ENCODE measurements around the gene PDE4B. TPM values are rescaled to one million over a fixed set of nuclear protein-coding genes. Genes with fewer than 3 reads are reported as not detected.

The PDE4B gene
- total RNA-seq, 1 donor from 2014 or later, result 18.6 TPM

GRCh38 chr1:66353257-66353656 lies 560.6 kb downstream of the PDE4B start:
- DNase-seq (ENCODE audit: low spot score), result no peak

- DNase-seq (ENCODE audit: low spot score), result no peak
Measured at GRCh38 chr1:66354311-66355201, 561.9 kb downstream of the PDE4B start.

- DNase-seq (ENCODE audit: low spot score), result no peak
Measured at GRCh38 chr1:66355756-66356155, 563.1 kb downstream of the PDE4B start.

GRCh38 chr1:66356605-66357004 lies 563.9 kb downstream of the PDE4B start:
- DNase-seq (ENCODE audit: low spot score), result no peak

- DNase-seq (ENCODE audit: low spot score), result no peak
Measured at GRCh38 chr1:66357021-66357420, 564.3 kb downstream of the PDE4B start.

GRCh38 chr1:66357478-66358197 lies 564.9 kb downstream of the PDE4B start:
- DNase-seq (ENCODE audit: low spot score), result no peak

- no peak for DNase-seq (ENCODE audit: low spot score)
Measured at GRCh38 chr1:66359269-66359668, 566.6 kb downstream of the PDE4B start.

GRCh38 chr1:66359815-66360214 lies 567.1 kb downstream of the PDE4B start:
- no peak for DNase-seq (ENCODE audit: low spot score)

- no peak for DNase-seq (ENCODE audit: low spot score)
Measured at GRCh38 chr1:66360285-66360724, 567.6 kb downstream of the PDE4B start.

GRCh38 chr1:66364578-66365391 lies 572.1 kb downstream of the PDE4B start:
- DNase-seq (ENCODE audit: low spot score), result no peak

- no peak for DNase-seq (ENCODE audit: low spot score)
Measured at GRCh38 chr1:66365635-66366034, 572.9 kb downstream of the PDE4B start.

- DNase-seq (ENCODE audit: low spot score), result no peak
Measured at GRCh38 chr1:66366634-66367033, 573.9 kb downstream of the PDE4B start.

GRCh38 chr1:66367369-66367768 lies 574.7 kb downstream of the PDE4B start:
- no peak for DNase-seq (ENCODE audit: low spot score)

- no peak for DNase-seq (ENCODE audit: low spot score)
Measured at GRCh38 chr1:66368261-66368660, 575.6 kb downstream of the PDE4B start.

GRCh38 chr1:66370462-66370971 lies 577.8 kb downstream of the PDE4B start:
- no peak for DNase-seq (ENCODE audit: low spot score)

GRCh38 chr1:66371233-66372005 lies 578.7 kb downstream of the PDE4B start:
- DNase-seq (ENCODE audit: low spot score), result no peak

GRCh38 chr1:66372522-66373101 lies 579.9 kb downstream of the PDE4B start:
- no peak for DNase-seq (ENCODE audit: low spot score)

GRCh38 chr1:66373157-66373591 lies 580.5 kb downstream of the PDE4B start:
- no peak for DNase-seq (ENCODE audit: low spot score)

GRCh38 chr1:66374148-66374547 lies 581.5 kb downstream of the PDE4B start:
- DNase-seq (ENCODE audit: low spot score), result no peak

GRCh38 chr1:66374561-66375111 lies 581.9 kb downstream of the PDE4B start:
- DNase-seq (ENCODE audit: low spot score), result no peak
